ENCODE measurements around the gene OR56A5.
"Not testable (repeated sequence)": the region's sequence is repeated elsewhere in the genome, so short reads cannot be mapped to it uniquely, and the experiment has no call there.

Gene OR56A5, protein sequence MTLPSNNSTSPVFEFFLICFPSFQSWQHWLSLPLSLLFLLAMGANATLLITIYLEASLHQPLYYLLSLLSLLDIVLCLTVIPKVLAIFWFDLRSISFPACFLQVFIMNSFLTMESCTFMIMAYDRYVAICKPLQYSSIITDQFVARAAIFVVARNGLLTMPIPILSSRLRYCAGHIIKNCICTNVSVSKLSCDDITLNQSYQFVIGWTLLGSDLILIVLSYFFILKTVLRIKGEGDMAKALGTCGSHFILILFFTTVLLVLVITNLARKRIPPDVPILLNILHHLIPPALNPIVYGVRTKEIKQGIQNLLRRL

DNA sequence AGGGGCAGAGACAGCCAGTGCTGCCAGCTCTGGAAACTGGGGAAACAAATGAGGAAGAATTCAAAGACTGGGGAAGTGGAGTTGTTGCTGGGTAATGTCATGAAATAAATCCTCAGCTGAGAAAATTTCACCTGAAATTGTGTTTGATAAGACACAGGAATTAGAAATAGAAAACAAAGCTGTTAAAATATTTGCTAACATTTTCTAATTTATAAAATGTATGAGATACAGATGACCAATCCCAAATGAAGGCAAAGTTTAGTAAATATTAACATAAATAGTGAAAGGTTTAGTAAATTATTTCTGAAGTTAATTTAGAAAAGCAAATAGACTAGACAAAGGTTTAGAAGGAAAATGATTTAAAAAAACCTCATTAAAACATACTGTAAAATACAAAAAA, at the start of gene OR56A5:
TSS of gene OR56A5 (minus strand) at position 101 of the 400 bp plus-strand sequence. CDS start at position 101, 0 bp downstream.
- DNase-seq (ENCODE audit: low spot score) = no peak

DNA sequence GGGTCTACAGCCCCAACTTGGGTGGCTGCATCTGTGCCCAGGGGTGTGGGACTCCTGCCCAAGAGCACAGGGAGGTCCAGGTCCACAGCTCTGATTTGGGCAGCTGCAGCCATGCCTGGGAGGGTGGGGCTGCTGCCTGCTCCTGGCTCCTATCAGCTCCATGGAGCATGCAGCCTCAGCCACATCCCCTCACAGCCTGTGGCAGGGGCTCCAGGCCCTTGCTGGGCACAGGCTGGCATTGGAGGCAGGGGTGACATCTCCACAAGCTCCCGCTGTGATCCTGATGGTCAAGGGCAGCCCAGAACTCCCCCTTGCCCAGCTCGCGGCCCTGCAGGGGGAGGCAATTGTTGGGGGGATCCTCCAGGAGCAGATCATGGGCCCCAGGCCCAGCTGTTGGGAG, 44.7 kb upstream of the OR56A5 start:
- no peak for DNase-seq (ENCODE audit: low spot score)

DNA sequence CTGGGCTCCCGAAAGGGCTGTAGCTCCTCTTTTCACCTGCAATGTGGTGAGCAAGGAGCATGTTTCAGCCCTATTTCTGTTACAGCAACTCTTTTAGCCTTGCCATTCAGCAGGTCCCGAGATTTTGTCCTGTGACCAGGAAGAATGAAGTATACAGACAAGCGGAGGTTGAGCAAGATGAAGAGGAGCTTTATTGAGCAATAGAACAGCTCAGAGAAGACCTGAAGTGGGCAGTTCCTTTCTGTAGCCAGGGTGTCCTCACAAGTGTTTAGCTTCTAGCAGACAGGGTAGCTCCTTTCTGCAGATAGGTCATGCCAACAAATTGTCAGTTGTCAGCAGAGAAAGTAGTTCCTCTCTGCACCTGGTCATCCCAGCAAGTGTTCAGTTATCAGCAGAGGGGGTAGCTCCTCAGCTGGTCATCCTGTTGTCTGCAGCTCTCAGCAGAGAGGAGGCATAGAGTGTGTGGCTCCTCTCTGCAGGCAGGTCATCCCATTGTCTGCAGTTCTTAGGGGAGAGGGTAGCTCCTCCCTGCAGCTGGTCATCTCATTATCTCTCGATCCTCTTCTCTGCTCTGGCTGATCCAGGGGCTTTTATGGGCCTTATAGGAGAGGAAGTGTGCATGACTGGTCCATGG, 43.9 kb upstream of the OR56A5 start:
- DNase-seq (ENCODE audit: low spot score) = no peak

DNA sequence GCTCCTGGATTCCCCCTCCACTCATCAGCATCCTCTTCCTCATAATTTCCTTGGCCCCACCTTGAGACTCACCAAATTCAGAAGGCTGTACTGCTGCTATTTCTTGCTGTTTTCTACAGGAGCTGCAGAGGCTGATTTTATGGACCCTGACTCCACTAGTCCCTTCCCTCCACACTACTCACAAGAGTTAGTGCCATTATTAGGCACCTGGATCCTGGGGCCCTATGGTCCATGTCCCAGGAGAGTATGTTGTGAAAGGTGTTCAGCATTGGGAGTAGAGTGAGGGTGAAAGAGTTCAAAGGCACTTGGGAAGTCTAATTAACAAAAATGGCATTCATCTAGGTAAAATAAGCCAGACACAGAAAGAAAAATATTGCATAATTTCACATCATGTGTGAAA, 38.6 kb upstream of the OR56A5 start, which contains the start of gene OR56A4:
TSS of gene OR56A4 (minus strand) at position 101 of the 400 bp plus-strand sequence. CDS start 3,954 bp downstream, outside the sequence.
- DNase-seq (ENCODE audit: low spot score) = no peak

DNA sequence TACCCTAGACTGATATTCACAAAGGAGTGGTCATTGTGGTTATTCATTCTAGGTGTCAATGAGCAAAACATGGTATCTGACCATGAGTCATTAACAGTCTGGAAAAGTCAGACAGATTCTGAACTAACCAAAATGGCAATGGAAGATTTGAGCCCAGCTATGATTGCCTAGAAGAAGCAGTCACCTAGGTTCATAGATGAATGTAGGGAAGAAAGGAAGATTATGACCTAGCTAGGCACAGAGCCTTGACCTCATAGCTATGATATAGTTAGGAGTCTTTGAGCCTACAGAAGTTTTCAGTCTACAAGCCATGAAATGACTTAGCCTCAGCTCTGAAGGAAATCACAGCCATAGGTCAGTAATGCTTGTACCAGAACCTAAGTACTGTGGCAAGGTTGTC, 38.1 kb upstream of the OR56A5 start:
- no peak for DNase-seq (ENCODE audit: low spot score)

DNA sequence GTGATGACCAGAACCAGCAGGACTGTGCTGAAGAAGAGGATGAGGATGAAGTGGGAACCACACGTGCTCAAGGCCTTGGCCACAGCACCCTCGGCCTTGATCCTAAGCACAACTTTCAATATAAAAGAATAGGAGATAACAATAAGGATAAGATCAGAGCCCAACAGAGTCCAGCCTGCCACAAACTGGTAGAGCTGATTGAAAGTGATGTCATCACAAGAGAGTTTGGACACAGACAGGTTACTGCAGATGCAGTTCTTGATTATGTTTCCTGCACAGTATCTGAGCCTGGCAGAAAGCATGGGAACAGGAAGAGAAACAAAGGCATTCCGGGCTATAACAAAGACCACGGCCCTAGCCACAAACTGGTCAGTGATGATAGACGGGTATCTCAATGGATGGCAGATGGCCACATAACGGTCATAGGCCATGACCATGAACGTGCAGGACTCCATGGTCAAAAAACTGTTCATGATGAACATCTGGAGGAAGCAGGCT, 34.0 kb upstream of the OR56A5 start:
- DNase-seq (ENCODE audit: low spot score) = no peak

DNA sequence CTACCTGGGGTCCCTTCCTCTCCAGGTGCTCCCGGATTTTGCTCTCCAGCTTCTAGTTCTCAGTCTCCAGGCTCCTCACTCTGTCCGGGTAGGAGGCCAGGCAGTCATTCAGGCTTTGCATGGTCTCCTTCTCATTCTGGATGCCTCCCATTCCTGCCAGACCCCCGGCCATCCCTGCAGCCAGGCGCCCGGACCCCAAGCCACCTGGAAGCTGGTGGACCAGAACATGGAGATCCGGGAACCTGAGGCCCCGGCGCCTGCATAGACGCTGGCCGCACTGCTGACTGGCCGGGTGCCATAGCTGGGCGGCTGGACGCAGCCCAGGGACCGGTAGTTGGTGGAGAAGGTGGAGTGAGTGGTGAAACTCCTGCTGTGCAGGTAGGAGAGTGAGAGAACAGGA, 26.5 kb upstream of the OR56A5 start:
- no peak for DNase-seq (ENCODE audit: low spot score)

DNA sequence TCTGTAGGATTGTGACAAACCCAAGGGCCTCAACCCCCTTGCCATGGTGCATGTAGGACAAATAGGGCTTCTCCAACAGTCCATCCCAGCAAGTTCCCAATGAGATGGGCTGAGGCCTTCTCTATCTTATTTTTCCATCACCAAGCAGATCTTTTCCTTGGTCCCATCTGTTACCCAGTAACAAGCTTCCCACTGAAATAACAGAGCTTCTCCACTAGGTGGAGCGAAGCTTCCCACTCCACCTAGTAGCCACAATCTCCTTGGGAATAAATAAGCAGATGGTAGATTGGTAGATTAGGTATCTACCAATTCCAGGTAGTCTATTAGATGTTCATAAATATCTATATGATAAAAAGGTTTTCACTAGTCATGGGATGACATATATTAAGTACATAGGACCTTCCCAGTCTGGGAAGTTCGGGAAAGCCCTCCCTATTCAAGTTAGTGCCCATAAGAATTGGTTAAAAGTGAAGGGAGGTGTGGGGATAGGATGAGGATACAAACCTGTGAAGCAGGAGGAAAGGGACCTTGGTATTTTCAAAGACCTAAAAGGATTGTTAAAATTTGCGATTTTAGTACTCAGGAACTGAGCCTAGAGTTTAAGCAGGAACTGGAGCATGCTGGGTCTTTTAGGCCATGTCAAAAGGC, 24.4 kb upstream of the OR56A5 start:
- DNase-seq (ENCODE audit: low spot score) = no peak

DNA sequence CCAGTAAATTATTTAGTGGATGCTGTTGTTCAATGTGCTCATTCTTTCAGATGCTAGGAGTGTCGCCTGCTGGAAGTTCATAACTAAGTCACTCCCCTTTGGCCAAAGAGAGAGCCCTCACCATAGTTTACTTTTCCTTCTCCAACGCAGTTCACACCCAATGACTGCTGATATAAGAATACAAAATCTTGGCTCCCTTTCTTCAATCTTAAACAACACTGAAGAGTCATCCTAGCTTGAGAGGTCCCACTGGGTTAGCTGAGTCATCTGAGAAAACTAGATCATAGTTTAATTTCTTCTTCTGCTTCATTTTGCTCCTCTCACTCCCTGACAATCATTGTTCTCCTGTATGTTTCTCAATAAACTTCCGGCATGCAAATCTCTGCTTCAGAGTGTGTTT, 23.9 kb upstream of the OR56A5 start:
- DNase-seq (ENCODE audit: low spot score) = no peak

DNA sequence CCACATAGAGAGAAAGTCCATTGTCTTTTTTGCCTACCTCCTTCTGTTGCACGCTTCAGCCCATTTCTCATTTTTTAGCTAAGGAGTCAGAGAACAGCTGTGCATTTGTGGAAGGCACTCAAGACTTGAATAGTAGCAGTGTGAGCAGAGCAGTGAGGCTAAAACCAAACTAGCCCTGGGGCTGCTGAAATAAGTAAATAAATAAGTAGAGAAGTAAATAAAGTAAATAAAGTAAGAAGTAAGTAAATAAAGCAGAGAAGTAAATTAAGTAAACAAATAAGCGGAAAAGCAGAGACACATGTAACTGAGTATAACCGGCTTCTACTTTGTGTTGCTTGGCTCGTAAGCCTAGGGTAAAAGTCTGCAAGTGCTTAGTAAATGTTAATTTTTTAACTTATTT, 20.9 kb upstream of the OR56A5 start:
- DNase-seq (ENCODE audit: low spot score) = no peak

DNA sequence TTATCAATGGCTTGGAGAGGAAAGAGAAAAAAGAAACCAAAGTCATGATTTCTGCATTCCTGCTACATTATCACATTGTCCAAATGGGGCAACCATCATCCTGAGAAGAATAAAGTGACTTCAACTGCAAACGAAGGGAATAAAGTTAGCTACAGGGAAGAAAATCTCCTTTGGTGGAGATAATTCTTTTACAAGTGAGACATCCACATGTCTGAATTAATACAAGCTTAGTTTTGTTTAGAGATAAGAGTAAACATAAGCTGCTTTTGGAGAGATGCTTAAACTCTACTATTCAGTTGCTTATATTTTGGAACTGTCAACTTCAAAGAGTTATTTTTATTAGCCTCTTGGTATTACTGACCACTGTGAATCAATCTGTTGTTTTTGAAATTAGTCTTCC, 18.6 kb upstream of the OR56A5 start, which contains the start of gene OR52L1:
TSS of gene OR52L1 (minus strand) at position 101 of the 400 bp plus-strand sequence. CDS start at position 46, 55 bp downstream.
- DNase-seq (ENCODE audit: low spot score) = no peak

DNA sequence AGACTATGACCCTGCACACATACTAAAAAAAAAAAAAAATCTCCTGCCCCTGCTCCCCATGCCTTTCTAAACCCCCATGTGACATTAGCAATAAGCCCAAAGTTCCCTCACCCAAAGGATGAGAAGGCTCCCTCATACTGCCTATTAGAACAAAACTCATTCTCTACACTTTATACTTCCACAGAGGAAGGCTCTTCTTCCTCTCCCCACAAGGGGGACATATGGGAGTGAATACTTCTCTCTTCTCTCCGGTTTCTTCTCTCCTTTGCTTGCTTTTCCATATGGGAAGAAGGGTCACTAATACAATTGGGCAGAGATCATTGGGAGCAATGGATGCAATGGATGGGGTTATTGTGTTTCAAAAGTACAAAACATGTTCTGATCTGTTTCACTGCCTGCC, 15.1 kb upstream of the OR56A5 start:
- no peak for DNase-seq (ENCODE audit: low spot score)

DNA sequence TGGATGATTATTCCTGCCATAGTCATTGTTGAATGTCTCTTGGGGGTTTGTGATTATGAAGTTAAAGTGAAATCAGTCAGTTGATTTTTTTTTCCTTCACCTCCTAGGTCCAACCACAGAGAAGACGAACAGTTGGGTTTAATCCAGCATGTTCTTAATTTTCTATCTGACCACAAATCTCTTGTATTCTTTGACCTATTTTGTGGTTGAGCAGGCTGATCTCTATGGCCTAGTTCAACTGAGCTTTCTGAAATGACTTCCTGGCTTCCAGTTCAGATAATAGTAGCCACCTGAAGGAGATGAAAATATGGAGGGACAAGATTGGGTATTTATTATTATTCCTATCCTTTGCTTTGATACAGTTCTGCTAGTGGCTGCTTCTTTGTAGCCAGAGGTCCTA, 5.2 kb upstream of the OR56A5 start:
- DNase-seq (ENCODE audit: low spot score) = no peak

DNA sequence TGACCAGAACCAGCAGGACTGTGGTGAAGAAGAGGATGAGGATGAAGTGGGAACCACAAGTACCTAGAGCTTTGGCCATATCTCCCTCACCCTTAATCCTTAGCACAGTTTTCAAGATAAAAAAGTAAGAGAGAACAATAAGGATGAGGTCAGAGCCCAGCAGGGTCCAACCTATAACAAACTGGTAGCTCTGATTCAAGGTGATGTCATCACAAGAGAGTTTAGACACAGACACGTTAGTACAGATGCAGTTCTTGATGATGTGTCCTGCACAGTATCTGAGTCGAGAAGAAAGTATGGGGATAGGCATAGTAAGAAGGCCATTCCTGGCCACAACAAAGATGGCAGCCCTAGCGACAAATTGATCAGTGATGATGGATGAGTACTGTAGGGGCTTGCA, 586 bp downstream of the OR56A5 start:
- DNase-seq (ENCODE audit: low spot score) = no peak

DNA sequence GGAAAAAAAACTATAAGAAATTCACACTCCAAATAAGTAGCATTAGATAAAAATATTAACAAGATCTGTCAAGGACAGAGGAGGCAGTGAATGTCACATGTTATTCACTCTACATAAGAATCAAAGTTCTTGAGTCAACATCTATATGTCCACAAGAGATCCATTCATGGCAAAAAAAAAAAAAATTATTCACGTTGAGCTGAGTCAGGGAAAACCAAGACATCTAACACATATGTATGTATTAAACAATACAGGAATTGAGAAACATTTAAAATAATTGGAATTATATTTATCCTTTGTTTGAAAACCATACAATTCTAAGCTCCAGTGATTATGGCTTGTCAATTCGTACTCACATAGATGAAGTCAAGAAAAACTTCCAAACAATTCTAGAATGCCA, 1.3 kb downstream of the OR56A5 start:
- no peak for DNase-seq (ENCODE audit: low spot score)

DNA sequence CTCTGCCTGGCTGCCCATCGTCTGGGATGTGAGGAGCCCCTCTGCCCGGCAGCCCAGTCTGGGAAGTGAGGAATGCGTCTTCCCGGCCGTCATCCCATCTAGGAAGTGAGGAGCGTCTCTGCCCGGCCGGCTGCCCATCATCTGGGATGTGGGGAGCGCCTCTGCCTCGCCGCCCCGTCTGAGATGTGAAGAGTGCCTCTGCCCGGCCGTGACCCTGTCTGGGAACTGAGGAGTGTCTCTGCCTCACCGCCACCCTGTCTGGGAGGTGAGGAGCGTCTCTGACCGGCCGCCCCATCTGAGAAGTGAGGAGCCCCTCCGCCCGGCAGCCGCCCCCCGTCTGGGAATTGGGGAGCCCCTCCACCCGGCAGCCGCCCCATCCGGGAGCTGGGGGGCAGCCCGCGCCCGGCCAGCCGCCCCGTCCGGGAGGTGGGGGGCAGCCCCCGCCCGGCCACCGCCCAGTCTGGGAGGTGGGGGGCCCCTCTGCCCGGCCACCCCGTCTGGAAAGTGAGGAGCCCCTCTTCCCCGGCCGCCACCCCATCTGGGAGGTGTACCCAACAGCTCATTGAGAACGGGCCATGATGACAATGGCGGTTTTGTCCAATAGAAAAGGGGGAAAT, 7.5 kb downstream of the OR56A5 start:
- not testable (repeated sequence) for DNase-seq (ENCODE audit: low spot score)

DNA sequence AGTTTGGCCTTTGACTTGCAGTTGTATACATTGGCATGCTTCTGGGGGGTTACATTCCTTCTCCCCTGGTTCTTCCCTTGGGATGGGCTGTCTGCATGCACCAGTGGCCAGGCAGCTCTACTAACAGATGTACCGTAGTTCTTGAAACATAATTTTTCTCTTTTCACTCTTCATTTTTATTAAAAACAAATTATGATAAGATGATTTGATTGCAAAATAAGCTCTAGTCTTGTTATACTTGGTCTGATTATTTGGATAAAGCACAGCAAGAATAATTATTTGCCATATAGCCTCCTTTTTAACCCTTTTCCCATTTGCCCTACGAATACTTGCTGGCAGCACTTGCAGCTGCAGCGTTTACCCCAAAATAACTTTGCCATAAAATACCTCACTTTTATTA, 12.7 kb downstream of the OR56A5 start:
- DNase-seq (ENCODE audit: low spot score) = no peak

DNA sequence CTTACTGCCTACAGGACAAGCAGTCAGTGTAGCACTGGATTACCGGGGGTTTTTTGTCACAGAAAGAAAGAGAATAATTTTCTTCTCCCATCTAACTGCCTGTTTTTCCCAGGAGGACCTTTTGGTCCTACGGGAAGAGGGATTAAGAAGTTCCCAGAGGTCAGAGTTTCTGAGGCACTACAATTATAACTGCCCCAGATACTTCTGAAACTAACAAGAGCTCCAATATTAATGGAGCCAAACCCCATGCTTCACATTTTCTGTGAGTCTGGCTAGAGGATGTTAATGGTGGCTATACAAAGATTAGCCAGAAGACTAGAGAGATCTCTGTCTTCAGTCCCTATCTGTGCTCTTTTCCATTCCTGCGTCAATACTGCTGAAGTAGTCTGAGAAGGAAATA, 26.3 kb downstream of the OR56A5 start, which contains the start of gene OR56A3:
TSS of gene OR56A3 (plus strand) at position 301 of the 400 bp plus-strand sequence. CDS start 5,096 bp downstream, outside the sequence.
- DNase-seq (ENCODE audit: low spot score) = no peak

DNA sequence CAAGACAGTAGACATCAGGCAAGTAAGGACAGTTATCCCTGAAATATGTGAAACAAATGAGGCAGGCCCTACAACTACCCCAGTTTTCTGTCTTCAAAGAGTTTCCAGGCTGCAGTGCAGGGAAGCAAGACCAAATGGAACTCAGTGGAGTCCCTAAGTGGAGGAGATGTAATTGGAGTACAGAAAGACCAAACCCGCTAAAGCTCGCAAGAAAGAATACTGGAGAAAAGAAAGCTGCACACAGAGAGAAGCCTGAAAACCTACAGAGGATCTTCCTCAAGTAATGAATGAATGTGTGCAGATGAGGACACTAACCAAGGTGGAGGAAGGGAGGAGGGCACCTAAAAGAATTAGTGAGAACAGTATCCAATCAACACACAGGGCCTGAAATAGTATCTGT, 27.5 kb downstream of the OR56A5 start:
- no peak for DNase-seq (ENCODE audit: low spot score)

DNA sequence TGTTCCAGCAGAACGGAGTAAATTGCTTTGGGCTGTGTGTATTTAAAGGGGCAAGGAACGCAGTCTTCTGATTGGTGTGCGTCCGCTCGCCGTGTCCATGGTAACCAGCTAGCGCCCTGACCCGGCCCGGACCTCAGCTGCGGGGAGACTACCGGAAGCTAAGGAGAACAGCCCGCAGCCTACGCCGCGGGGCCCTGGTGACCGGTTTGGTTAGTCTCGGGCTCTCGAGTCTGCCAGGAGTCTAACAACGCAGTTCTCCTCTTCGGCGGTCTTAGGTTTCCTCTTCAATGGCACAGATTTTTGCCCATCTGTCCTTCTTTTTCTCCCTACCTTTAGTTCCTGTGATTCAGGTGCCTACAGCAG, 29.7 kb downstream of the OR56A5 start:
- no peak for DNase-seq (ENCODE audit: low spot score)

DNA sequence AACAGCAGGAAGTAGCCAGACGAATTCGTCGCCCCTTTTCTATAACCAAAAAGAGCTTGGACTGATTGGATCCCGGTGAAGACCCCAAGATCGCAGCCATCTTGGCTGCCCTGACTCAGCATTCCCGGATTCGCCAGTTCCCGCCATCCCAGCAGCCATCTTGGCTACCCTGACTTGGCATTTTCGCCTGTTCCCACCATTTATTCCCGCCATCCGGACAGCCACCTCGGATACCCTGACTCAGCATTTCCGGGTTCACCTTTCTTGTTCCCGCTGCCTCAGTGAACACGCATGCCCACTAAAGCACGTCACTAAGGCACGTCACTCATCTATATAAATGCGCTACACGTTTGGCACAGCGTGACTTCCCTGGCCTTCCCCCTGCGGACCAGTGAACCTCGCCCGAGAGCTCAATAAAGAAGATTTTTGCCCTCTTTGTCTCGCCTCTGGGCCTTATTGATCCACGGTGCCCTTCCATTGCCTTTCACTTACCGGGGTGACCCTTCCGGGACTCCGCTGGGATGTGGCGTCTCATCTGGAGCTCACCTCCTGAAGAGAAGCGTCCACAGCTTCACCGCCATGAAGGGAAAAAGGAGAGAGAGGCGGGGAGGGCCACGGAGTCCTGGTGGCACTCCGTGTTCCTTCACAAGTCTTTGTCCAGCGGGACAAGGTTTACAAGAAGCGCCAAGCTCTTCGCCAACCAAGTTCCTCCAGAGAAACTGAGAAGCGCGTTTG, 30.3 kb downstream of the OR56A5 start:
- DNase-seq (ENCODE audit: low spot score) = no peak

DNA sequence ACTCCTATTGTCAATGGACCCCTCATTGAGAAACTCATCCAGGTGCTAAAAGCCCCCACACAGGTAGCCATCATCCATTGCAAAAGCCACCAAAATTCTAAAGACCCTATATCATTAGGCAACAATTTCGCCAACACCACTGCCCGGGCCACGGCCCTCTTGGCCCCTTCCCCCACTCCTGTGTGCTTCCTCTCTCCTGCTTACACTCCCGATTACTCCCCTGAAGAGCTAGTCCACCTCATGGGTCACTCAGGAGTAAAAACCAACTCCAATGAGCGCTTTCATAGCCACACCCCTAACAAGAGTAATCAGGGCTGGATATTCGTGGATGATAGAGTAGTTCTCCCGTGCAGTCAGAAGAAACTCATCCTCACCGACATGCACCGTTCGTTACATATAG, 35.2 kb downstream of the OR56A5 start:
- DNase-seq (ENCODE audit: low spot score) = no peak

Measured in globus pallidus (tissue), 1 donor.